HG02970 (cell line): ENCODE data around the gene RRP1B.

ENCODE experiments used
- ATAC-seq: cut with Tn5 transposase; IDR thresholded peaks from one replicate; pipeline ENCODE4 v1.9.1; 2021; ENCODE audit warnings: mild to moderate bottlenecking, moderate library complexity, moderate number of reproducible peaks; ENCODE audit not compliant: unreplicated experiment, low FRiP score

Gene RRP1B

DNA sequence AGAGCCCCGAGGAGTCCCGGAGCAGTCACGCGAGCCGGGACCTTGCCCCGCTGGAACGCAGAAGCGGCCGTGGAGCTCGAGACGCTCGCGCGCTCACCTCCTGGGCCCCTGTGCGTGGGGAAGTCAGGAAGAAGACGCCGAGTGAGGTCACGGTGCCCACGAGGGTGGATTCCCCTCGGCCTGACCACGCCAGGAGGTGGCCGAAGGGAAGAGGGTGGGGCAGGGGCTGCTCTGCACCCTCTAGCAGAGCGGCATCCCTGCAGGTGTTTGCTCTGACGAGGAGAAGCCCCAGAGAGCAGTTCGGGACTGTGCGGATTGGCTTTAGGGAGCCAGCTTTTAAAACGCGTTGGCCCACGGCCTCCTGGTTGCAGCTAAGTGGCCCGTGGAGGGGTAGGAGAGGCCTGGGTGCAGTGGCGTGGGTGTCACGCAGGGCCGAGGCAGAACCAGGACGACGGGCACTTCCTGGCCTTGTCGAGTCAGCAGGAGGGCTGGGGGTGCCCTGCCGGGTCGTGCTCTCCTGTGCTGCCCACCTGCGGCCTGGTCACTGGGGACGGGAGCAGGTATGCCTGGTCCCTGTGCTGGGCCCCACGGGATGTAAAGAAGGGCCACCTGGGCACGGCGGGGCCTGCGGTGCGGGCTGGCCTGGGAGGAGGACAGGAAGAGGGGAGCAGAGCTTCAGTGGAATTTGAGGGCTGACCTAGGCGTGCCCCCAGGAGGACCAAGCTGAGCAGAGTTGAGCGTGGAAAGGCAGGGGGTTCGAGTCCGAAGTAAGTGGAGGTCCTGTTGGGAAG is 60.6 kb downstream of the RRP1B start:
- ATAC-seq, result no peak

DNA sequence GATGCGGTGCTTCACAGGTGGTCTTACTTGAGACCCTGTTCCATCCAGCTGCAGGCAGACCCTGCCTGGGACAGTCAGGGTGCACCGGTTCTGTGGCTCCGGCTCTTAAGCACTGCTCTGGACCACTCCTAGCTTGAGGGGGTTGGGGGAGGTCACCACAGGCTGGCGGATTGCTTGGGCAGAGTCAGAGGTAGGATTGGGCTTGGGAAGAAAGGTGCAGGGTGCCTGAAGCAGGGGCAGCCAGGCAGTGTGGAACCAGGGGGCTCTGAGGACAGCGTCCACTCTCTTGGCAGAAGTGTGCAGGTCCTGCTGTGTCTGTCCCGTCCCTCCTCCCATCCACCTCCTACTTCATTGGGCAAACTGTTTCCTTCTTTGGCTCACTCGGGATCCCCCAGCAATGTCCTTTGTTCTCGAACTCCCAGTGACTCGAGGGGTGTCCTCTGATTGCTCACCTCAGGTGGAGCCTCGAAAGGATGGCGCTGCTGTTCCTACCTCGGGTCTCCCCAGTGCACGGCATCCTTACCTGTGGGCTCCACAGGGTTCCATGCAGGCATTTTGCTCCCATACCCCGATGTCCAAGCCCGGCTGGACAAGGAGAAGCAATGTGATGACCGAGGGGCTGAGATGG is 61.3 kb downstream of the RRP1B start:
- no peak for ATAC-seq

- no peak for ATAC-seq
Observed at GRCh38 chr21:43721206-43721605, 61.8 kb downstream of the RRP1B start.

- ATAC-seq, result no peak
Observed at GRCh38 chr21:43721939-43722338, 62.6 kb downstream of the RRP1B start.

GRCh38 chr21:43723648-43724047 is 64.3 kb downstream of the RRP1B start:
- ATAC-seq, result no peak

DNA sequence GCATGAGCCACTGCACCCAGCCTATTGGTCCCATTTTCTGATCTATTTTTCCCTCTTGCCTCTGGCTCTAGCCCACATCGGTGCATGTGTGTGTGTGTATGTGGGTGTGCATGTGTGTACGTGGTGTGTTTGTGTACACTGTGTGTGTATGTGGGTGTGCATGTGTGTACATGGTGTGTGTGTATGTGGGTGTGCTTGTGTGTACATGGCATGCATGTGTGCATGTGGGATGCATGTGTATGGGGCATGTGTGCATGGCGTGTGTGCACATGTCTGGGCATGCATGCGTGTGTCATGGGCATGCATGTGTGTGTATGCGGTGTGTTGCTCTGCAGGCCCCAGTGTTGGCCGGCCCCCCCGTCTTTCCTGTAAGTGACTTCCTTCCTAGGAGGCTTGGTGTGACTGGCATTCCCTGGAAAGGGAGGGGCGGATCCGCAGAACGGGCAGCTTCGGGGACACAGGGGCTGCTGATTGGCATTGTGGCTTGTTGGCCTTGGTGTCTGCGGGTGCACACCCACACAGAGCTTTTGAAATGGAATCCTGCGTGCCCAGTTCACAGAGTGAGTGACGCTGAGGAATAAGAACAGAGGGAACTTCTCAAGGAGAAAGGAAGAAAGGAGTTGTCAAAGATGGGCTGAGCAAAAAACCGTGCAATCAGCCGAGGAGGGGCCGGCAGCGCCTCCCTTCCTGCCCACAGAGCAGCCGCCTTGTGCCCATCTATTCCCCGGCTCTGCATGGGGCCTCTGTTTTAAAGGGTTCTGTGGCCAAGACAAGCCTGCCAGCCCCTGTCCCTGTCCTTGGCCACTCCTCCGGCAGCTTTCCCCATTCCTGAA is 67.5 kb downstream of the RRP1B start:
- ATAC-seq, result no peak

DNA sequence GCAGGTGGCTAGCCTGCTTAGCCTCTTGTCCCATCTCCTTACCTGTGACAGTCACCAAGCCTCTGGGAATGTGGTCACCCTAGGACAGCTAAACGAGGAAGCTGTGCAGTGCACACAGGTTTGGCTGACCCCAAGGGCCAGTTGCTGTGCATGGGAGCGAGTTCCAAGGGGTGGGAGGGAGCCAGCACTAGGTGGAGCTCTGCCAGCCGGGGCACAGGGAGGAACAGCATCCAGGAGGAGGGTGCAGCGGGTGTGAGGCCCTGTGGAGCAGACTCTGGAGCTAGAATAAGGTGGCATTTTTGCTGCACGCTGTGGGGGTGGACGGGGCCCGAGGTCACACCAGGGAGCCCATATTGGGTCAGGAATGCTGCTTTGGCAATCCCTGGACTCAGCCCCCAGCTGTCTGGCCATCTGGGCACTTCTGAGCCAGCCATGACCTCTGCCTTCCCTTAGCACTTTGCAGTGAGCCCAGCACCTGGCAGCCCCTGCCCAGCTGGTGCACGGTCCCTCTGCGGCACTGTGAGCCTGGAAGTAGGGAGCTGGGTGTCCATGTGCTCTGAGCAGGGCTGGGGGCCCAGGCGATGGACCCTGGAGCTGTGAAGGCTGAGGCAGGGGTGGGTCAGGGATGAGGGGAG is 68.3 kb downstream of the RRP1B start:
- no peak for ATAC-seq

DNA sequence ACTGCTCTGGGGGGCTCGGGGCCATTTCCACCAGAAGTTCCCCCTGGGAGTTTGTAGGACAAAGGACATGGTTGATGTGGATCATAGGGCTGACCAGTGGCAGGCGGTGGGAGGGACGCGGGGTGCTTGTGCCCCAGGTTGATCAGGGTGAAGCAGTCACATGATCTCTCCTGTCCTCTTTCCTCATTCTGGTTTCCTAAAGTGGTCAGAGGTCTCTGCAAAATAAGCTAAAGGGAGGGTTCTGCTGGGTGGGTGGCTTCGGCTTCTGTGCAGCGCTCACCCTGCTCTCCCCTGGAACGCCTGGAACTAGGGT is 68.8 kb downstream of the RRP1B start:
- ATAC-seq, result no peak

DNA sequence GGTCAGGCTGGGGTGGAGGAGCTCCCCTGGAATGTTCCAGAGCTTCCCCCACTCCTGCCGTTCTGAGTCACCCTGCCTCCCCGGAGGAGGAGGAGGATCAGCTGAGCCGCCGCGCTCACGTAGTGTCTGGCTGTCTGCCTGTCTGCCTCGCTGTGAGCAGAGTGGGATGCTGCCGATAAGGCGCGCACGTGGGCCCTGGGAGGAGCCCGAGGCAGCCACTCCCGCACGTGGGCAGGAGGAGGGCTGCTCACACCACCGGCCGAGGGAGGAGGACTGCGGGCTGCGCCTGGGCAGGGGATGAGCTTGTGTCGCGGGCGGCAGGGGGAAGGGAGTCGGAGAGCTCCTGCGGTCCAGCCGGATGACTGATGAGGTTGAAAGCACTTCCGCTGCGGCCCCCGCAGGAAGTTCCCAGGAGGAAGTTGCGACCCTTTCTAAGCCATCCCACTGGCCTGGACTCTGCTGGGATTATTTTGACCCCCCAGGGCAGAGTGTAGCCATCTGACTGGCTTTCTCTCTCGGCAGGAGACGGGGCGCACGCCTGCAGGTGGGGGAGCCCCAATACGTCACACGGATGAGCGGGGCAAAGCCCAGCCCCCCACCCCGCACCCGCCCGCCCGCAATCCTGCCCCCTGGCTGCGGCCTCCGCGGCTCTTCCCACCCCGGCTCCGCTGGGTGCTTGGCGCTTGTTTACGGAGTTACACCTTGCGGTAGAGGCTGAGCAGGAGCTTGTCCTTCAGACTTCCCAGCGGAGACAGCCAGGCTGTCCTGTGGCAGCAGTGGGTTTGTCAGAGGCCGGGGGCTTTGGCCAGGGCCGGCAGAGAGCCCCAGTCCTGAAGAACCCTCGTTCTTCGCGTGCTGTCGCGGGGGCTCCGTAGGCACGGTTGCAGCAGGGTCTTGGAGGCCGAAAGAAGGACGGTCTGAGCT is 69.4 kb downstream of the RRP1B start:
- ATAC-seq, result peak; percentile 50

DNA sequence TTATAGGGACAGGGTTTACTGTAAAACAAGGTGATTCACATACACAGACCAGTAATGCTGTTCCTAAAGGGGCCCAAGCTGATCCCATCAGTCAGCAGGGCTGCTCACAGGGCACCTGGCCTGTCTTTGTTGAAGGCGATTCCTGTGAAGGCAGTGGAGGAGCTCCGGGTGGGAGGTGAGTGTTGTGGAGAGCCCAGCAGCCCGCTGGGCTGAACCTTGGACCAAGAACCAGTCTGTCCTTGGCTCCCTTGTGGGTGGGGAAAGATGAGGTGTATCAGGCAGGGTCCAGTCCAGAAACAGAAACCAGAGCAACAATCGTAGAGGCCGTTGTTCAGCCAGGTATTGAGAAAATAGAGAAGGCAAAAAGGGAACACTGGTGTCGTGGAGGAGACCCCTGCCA is 72.1 kb downstream of the RRP1B start:
- no peak for ATAC-seq

DNA sequence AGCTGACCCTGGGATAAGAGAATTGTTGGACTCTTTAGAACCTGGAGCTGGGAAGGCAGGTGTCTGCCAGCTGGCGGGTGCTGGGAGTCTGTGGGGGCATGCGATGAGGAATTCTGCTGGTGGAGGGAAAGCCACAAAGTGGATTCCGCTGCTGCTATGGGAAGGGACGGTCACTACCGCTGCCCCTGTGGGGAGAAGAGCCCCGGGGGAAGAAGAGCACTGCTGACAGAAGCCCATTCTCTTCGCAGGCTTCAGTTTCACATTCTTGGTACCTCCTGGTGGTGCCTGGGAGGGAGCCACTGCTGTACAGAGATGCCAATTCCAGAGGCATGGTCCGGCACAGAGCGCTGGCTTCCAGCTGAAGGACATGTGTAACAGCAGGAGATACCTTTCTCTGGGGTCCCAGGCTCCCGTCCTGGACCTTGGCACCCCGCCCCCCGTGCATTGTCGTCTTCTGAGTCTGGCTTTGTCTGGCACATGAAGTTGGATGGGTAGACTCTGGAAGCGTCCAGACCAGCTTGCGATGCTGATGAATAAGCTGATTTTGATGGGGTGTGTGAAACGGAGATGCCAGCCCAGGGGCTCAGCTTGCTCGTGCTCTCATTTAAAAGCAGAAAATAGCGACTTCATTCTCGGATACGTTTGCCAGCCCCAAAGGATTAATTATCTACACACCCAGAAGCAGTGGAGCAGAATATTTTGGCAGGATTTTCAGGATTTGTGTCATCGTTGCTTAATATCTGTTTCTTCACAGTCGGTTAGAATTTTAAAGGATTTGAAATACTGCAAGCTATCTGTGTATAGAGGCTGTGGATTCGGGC is 72.7 kb downstream of the RRP1B start:
- ATAC-seq, result no peak

DNA sequence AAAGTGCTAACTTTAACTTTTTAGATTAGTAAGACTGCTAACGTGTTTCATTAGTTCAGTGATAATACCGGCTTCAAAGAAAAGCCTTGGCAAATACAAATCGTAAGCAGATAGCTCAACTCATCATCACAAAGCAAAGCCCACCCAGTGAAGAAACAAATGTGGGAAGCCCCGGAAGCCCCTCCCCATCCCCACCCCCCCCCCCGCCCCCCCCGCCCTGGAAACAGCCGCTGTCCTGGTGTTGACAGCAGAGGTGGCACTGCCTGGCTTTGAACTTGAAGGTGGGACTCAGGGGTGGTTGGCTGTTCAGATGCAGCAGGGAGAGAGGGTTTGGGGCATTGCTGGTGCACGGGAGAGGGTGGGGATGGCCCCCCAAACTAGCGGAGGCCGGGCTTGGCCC is 73.7 kb downstream of the RRP1B start:
- ATAC-seq, result no peak

- ATAC-seq, result no peak
Observed at GRCh38 chr21:43733529-43734071, 74.2 kb downstream of the RRP1B start.

GRCh38 chr21:43734131-43734927 is 75.0 kb downstream of the RRP1B start:
- no peak for ATAC-seq

DNA sequence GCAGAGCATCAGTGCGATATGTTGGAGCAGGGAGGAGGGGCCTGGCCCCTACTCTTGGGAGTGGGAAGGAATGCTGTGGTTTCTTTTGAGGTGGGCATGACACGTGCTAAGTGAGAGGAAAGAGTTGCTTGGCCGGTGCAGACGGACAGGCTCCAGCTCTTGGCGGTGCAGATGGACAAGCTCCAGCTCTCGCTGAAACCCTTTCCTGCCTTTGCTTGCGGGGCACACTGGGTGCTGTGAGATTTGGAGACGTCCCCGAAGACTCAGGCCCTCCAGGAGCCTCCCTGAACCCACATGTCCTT is 75.5 kb downstream of the RRP1B start:
- ATAC-seq, result no peak

- ATAC-seq, result no peak
Observed at GRCh38 chr21:43735236-43736091, 76.1 kb downstream of the RRP1B start.

DNA sequence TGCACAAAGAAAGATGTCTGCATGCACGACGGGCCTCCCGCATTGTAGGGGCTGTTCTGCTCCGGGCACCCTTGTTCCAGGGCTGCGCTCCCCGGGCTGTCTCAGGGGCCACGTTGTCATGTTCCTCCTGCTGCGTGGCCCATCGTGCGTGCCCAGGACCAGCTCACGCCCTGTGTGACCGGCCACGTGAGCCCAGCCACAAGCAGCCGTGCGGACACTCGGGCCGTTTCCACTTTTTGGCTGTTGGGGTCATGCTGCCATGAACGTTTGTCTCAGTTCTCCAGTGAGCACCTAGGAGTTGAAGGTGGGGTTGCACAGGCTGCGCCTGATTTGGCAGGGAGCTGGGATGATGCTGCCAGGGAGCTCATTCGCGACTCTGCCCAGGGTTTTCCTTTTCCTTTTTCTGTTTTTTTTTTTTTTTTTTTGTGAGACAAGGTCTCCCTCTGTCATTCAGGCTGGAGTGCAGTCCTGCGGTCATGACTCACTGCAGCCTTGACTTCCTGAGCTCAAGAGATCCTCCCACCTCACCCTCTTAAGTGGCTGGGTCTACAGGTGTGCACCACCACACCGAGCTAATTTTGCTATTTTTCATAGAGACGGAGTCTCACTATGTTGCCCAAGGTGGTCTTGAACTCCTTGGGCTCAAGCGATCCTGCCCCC is 77.0 kb downstream of the RRP1B start:
- ATAC-seq, result no peak
